ENCODE data around the gene EFHD2.
"Not testable (repeated sequence)": the region's sequence is repeated elsewhere in the genome, so short reads cannot be mapped to it uniquely, and the experiment has no call there.

The EFHD2 gene

DNA sequence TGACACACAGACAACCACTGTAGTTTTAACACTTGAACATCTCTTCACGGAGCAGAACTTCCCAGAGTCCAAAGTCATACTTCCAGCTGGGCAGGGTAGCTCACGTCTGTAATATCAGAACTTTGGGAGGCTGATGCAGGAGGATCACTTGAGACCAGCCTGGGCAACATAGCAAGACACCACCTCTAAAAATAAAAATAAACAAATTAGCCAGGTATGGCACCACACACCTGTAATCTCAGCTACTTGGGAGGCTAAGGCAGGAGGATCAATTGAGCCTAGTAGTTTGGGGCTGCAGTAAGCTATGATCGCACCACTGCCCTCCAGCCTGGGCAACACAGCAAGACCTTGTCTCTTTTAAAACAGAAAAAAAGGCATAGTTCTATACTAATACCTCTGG, 24.3 kb upstream of the EFHD2 start:
- Histone ChIP-seq H3K9me2 (replicated peaks; ENCODE audit: insufficient read depth, low read length) (no peaks in the 10 kb centered on the region), H3K9ac (ENCODE audit: low read length) (no peak overlapping the region), H4K20me1 (ENCODE audit: low read depth, low read length) (no peaks in the 10 kb centered on the region), H2AFZ (ENCODE audit: low read depth, low read length, severe bottlenecking) (no peak overlapping the region), H3K27ac (ENCODE audit: low read depth, low read length) (no peak overlapping the region), H3K4me3 (ENCODE audit: insufficient read depth, low read length, poor library complexity, severe bottlenecking) (no peak overlapping the region), H3K36me3 (ENCODE audit: low read length) (no peaks in the 10 kb centered on the region), H3K9me3 (ENCODE audit: insufficient read depth, low read length) (no peaks in the 10 kb centered on the region), H3K79me2 (ENCODE audit: insufficient read depth, low read length) (no peaks in the 10 kb centered on the region), H3K27me3 (ENCODE audit: low read length) (no peaks in the 10 kb centered on the region), H3K4me2 (ENCODE audit: low read depth, low read length, poor library complexity, severe bottlenecking) (no peak overlapping the region), H3F3A (ENCODE audit: insufficient read depth) (no peaks in the 10 kb centered on the region)
- TF ChIP-seq, protein P1, sequence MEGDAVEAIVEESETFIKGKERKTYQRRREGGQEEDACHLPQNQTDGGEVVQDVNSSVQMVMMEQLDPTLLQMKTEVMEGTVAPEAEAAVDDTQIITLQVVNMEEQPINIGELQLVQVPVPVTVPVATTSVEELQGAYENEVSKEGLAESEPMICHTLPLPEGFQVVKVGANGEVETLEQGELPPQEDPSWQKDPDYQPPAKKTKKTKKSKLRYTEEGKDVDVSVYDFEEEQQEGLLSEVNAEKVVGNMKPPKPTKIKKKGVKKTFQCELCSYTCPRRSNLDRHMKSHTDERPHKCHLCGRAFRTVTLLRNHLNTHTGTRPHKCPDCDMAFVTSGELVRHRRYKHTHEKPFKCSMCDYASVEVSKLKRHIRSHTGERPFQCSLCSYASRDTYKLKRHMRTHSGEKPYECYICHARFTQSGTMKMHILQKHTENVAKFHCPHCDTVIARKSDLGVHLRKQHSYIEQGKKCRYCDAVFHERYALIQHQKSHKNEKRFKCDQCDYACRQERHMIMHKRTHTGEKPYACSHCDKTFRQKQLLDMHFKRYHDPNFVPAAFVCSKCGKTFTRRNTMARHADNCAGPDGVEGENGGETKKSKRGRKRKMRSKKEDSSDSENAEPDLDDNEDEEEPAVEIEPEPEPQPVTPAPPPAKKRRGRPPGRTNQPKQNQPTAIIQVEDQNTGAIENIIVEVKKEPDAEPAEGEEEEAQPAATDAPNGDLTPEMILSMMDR (IDR thresholded peaks at IDR 0.05; ENCODE audit: insufficient read depth, low read length, poor library complexity, severe bottlenecking), result no peak
- no peak for TF ChIP-seq EZH2phosphoT487 (conservative IDR thresholded peaks at IDR 0.05; ENCODE audit: low read length)

DNA sequence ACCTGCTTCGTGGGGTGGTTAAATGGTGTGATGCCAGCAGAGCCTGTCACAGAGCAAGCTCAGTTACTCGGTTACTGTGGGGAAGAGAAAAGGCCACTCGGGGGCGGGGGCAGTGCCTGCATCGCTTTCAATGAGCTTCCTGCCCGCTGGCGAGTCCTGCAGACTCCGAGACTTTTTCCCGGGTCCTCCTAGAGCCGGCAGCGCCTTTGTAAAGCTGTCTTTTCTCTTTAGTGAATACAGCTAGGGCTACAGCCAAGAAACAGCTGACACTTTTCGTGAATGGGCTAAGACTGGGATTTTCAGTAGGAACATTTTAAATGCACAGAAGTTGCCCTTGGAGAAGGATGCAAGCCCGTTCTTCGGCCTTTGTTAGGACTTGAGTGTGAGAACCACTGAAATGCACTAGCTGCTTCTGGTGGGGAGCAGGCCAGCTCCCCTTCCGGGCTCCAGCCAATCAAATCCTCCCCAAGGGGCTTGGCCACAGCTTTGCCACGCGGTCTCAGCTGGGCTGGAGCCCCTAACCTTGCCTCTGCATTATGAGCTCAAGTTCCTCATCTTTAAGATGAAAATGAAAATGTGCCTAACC, 23.4 kb upstream of the EFHD2 start:
- no peak overlapping the region for H3K27ac ChIP-seq (ENCODE audit: low read depth, low read length)
- TF ChIP-seq, protein P1 (IDR thresholded peaks at IDR 0.05; ENCODE audit: insufficient read depth, low read length, poor library complexity, severe bottlenecking), result no peak
- TF ChIP-seq EZH2phosphoT487 (conservative IDR thresholded peaks at IDR 0.05; ENCODE audit: low read length), result no peak
- no peaks in the 10 kb centered on the region for H4K20me1 ChIP-seq (ENCODE audit: low read depth, low read length)
- no peaks in the 10 kb centered on the region for H3K27me3 ChIP-seq (ENCODE audit: low read length)
- no peaks in the 10 kb centered on the region for H3F3A ChIP-seq (ENCODE audit: insufficient read depth)
- no peak overlapping the region for H3K4me3 ChIP-seq (ENCODE audit: insufficient read depth, low read length, poor library complexity, severe bottlenecking)
- H3K36me3 ChIP-seq (ENCODE audit: low read length), result no peaks in the 10 kb centered on the region
- H2AFZ ChIP-seq (ENCODE audit: low read depth, low read length, severe bottlenecking), result no peak overlapping the region
- no peaks in the 10 kb centered on the region for H3K79me2 ChIP-seq (ENCODE audit: insufficient read depth, low read length)
- no peak overlapping the region for H3K4me2 ChIP-seq (ENCODE audit: low read depth, low read length, poor library complexity, severe bottlenecking)
- no peaks in the 10 kb centered on the region for H3K9me2 ChIP-seq (replicated peaks; ENCODE audit: insufficient read depth, low read length)
- no peaks in the 10 kb centered on the region for H3K9me3 ChIP-seq (ENCODE audit: insufficient read depth, low read length)
- H3K9ac ChIP-seq (ENCODE audit: low read length), result no peak overlapping the region

DNA sequence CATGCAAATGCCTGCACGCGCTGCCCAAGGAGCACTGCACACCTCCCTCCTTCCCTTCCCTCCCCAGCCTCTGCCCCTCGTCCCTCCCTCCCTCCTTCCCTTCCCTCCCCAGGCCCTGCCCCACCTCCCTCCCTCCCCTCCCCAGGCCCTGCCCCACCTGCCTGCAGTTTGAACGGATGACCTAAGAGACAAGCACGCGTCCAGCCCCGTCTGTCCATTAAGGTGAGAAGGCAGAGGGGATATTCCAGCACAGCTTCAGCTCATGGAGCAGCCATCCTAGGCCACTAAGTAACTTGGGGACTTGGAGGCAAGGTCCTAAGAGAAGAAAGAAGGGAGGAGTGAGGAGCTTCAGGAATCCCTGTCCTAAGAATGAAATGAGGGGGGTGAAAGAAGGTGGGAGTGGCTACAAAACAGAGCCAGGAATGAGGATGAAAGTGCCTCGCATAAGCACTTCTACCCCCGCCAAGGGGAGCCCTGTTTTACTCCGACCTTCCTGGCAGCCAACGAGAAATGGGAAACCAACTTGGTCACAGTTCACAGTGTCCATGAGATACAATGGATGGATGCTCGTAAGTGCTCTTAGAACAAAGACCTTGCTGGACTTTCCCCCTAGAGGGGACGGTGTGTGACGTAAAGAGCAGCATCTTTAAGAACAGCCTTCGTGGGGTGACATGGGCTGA, 21.3 kb upstream of the EFHD2 start:
- no peaks in the 10 kb centered on the region for H3K9me2 ChIP-seq (replicated peaks; ENCODE audit: insufficient read depth, low read length)
- no peaks in the 10 kb centered on the region for H3K79me2 ChIP-seq (ENCODE audit: insufficient read depth, low read length)
- no peak overlapping the region for H3K4me3 ChIP-seq (ENCODE audit: insufficient read depth, low read length, poor library complexity, severe bottlenecking)
- H4K20me1 ChIP-seq (ENCODE audit: low read depth, low read length), result no peaks in the 10 kb centered on the region
- H3K4me2 ChIP-seq (ENCODE audit: low read depth, low read length, poor library complexity, severe bottlenecking), result no peak overlapping the region
- H3K9me3 ChIP-seq (ENCODE audit: insufficient read depth, low read length), result no peaks in the 10 kb centered on the region
- no peak overlapping the region for H3K9ac ChIP-seq (ENCODE audit: low read length)
- no peaks in the 10 kb centered on the region for H3K27me3 ChIP-seq (ENCODE audit: low read length)
- H3K27ac ChIP-seq (ENCODE audit: low read depth, low read length), result no peak overlapping the region
- H3F3A ChIP-seq (ENCODE audit: insufficient read depth), result no peaks in the 10 kb centered on the region
- H2AFZ ChIP-seq (ENCODE audit: low read depth, low read length, severe bottlenecking), result no peak overlapping the region
- TF ChIP-seq, protein P1 (IDR thresholded peaks at IDR 0.05; ENCODE audit: insufficient read depth, low read length, poor library complexity, severe bottlenecking), result no peak
- no peak for TF ChIP-seq EZH2phosphoT487 (conservative IDR thresholded peaks at IDR 0.05; ENCODE audit: low read length)
- no peaks in the 10 kb centered on the region for H3K36me3 ChIP-seq (ENCODE audit: low read length)

DNA sequence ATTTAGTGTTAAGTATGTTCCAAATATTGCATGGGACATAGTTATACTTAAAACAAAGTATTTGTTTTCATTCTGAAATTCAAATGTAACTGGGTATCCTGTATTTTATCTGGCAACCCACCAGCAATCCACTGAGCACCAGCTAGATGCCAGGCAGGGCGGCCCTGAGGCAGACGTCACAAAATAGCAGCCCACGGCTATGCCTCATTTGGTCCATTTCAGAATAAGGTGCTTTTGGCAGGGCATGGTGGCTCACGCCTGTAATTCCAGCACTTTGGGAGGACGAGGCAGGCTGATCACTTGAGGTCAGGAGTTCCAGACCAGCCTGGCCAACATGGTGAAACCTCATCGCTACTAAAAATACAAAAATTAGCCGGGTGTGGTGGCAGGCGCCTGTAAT, 19.9 kb upstream of the EFHD2 start:
- not testable (repeated sequence) for H3K4me3 ChIP-seq (ENCODE audit: insufficient read depth, low read length, poor library complexity, severe bottlenecking)

More for the DNA sequence above, 19.9 kb upstream of the EFHD2 start:
- not testable (repeated sequence) for H3K79me2 ChIP-seq (ENCODE audit: insufficient read depth, low read length); H4K20me1 ChIP-seq (ENCODE audit: low read depth, low read length); H3K27me3 ChIP-seq (ENCODE audit: low read length); H3K9me3 ChIP-seq (ENCODE audit: insufficient read depth, low read length); H3K9me2 ChIP-seq (replicated peaks; ENCODE audit: insufficient read depth, low read length); H3F3A ChIP-seq (ENCODE audit: insufficient read depth); H2AFZ ChIP-seq (ENCODE audit: low read depth, low read length, severe bottlenecking); H3K9ac ChIP-seq (ENCODE audit: low read length); H3K36me3 ChIP-seq (ENCODE audit: low read length); H3K27ac ChIP-seq (ENCODE audit: low read depth, low read length); H3K4me2 ChIP-seq (ENCODE audit: low read depth, low read length, poor library complexity, severe bottlenecking)
